NT2/D1 (cell line): Measurements from ENCODE around the gene ARHGEF10L.

ENCODE experiments used
- DNase-seq: peaks from one replicate; pipeline ENCODE4 v3.0.0-alpha.2; 2011; ENCODE audit warnings: low read depth, low spot score
- H3K27me3 ChIP-seq: 2 replicates; pipeline ENCODE4 v1.6.0; 2011; ENCODE audit warnings: mild to moderate bottlenecking; ENCODE audit not compliant: insufficient read length, insufficient read depth
- H3K36me3 ChIP-seq: 2 replicates; pipeline ENCODE4 v1.6.1; 2011; ENCODE audit warnings: mild to moderate bottlenecking, low read length, mixed read lengths; ENCODE audit not compliant: insufficient read depth, insufficient read length
- H3K4me1 ChIP-seq: 2 replicates; pipeline ENCODE4 v1.5.1; 2011; ENCODE audit not compliant: insufficient read depth, insufficient read length
- H3K4me3 ChIP-seq: 2 replicates; pipeline ENCODE4 v1.5.1; 2011; ENCODE audit warnings: low read depth; ENCODE audit not compliant: insufficient read length
- H3K9ac ChIP-seq: 2 replicates; pipeline ENCODE4 v1.6.0; 2011; ENCODE audit warnings: low read depth; ENCODE audit not compliant: insufficient read length
- H3K9me3 ChIP-seq: 2 replicates; pipeline ENCODE4 v1.5.1; 2011; ENCODE audit warnings: mild to moderate bottlenecking, low read length; ENCODE audit not compliant: insufficient read depth
- SUZ12 ChIP-seq: IDR thresholded peaks from 2 replicates; pipeline ENCODE4 v1.6.1; 2011; ENCODE audit not compliant: insufficient read length, insufficient read depth; ENCODE audit errors: extremely low read depth
- YY1 ChIP-seq: IDR thresholded peaks from 2 replicates; pipeline ENCODE4 v1.6.1; 2011; ENCODE audit not compliant: insufficient read length, insufficient read depth
- ZNF274 ChIP-seq: IDR thresholded peaks from 2 replicates; pipeline ENCODE4 v1.6.1; 2011; ENCODE audit warnings: mild to moderate bottlenecking, low read depth, low read length

ARHGEF10L gene

DNA sequence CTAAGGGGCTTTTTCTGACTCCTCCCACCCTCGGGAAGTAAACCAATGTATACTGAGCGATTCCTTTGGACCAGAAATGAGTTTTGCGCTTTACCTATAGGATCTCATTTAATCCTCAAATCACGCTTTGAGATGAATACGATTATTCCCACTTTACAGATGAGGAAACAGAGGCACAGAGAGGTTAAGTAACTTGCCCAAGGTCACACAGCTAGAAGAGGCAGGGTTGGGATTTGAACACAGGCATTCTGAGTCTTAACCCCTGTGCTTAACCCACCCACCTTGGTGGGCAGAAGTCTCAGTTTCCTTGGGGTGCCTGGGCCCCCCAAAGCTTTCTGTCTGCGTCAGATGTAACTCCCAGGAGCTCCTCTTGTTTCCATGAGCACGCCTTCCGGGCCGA is 129.8 kb downstream of the ARHGEF10L start:
- TF ChIP-seq ZNF274 (no peak), SUZ12 (no peak), YY1 (no peak)
- H3K4me1 ChIP-seq = peaks cover 34% of the 10 kb centered on the region
- H3K9ac ChIP-seq = no peak overlapping the region
- no peak for DNase-seq
- H3K27me3 ChIP-seq = no peaks in the 10 kb centered on the region
- peaks cover 7% of the 10 kb centered on the region; the same call in 1 of the 2 replicates for H3K9me3 ChIP-seq
- no peak overlapping the region for H3K4me3 ChIP-seq
- H3K36me3 ChIP-seq = peaks cover 46% of the 10 kb centered on the region

DNA sequence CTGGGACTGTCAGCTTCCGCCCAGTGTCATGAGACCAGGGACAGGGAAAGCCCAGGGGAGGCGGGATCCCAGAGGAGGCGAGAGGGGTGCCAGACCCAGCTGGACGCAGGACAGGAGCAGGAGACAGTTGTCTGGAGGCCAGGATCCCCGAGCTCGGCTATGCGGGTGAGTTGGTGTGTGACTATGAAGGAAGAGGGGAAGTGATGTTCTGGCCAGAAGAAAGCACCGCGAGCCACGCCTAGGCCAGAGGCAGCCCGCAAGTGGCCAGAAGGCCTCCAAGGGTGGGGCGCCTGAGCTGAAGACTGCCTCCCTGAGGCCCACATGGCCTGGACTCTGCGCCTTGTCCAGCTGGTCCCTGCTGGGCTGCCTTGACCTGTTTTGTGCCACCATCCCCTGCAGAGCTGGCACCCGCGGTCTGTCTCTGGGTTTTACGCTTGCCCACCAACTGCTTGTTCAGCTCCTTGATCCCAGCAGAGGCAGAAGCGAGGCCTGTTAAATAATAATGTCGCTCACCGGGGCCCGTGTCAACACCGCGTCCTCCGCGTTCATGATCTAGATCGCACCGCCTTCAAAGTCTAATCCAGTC is 130.5 kb downstream of the ARHGEF10L start:
- H3K36me3 ChIP-seq = peaks cover 39% of the 10 kb centered on the region
- H3K4me1 ChIP-seq = peaks cover 33% of the 10 kb centered on the region
- H3K9ac ChIP-seq = no peak overlapping the region
- H3K9me3 ChIP-seq = peaks cover 7% of the 10 kb centered on the region; the same call in 1 of the 2 replicates
- no peaks in the 10 kb centered on the region for H3K27me3 ChIP-seq
- no peak for DNase-seq
- TF ChIP-seq YY1 (no peak), ZNF274 (no peak), SUZ12 (no peak)
- no peak overlapping the region for H3K4me3 ChIP-seq

DNA sequence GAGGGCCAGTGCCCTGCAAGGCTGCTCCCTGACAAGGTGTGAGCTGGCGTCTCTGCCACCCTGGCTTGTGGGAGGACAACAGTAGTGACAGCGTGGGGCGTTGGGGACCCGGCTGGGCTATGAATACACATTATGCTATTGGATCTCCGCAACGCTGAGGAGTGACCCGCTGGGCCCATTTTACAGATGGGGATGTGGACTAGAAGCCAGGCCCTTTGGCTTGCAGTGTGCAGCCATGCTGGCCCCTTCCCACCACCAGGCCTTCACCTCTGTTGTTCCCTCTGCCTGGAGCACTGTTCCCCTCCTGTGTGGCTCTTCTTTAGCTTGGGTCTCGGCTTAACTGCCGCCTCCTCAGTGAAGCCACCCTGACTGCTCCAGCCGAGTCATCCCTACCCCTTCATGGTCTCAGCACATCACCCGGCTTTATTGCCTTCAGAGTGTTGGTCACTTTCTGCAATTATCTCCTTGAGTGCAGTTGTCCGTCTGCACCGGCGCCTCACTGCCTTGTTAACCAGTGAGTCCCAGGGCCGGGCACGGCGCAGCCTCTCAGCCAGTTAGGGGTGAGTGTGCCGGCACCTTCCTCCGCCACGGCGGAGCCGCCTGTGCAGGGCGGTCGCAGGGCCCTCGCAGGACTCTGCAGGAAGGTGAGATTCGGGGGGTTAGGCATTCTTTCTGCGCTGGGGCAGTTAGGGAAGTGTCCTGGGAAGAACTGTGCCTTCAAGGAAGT is 131.3 kb downstream of the ARHGEF10L start:
- Histone ChIP-seq H3K9ac (peak overlapping the region; percentile 16), H3K27me3 (no peaks in the 10 kb centered on the region), H3K36me3 (peaks cover 40% of the 10 kb centered on the region), H3K9me3 (peaks cover 7% of the 10 kb centered on the region; the same call in 1 of the 2 replicates), H3K4me1 (peaks cover 28% of the 10 kb centered on the region), H3K4me3 (no peak overlapping the region)
- no peak for TF ChIP-seq ZNF274
- no peak for TF ChIP-seq SUZ12
- TF ChIP-seq YY1 = no peak
- DNase-seq = no peak

DNA sequence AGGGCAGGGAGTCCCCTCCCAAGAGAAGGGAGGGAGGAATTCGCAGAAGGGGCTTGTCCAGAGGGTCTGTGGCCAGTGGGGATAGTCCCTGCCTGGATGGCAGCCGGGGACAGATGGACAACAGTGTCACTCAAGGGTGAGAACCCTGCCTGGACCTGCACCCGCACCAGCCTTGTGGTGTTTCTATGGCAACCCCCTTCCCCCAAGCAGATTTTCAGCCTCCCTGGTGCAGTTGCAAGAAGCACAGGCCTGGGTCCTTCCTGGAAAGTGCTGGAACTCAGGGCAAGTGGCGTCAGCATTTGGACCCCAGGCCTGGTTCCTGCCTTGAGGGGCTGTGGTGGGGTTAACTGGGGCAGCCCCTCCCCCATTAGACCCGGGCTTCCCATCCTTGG is 131.8 kb downstream of the ARHGEF10L start:
- H3K36me3 ChIP-seq = peaks cover 39% of the 10 kb centered on the region

DNA sequence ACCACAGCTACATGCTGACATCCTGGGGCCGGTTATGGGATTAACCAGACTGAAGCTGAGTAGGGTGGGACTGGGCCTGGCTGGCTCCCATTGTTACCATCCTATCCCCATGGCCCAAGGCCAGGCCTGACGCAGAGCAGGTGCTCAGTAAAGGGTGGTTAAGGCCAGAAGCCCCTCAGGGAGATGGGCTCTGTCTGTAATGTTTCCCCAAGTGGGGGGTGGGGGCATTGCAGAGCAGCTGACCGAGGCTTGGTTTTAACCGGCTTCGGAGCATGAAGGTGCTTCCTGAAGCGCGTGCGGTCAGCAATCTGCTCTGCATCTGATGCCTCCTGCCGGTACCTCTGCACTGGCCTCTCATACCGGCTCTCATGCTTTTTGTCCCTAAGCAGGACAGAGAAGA is 132.2 kb downstream of the ARHGEF10L start:
- Histone ChIP-seq H3K27me3 (no peaks in the 10 kb centered on the region), H3K36me3 (peaks cover 38% of the 10 kb centered on the region), H3K9me3 (no peaks in the 10 kb centered on the region), H3K9ac (no peak overlapping the region), H3K4me1 (peaks cover 28% of the 10 kb centered on the region), H3K4me3 (no peak overlapping the region)
- TF ChIP-seq ZNF274 (no peak), SUZ12 (no peak), YY1 (no peak)
- DNase-seq = no peak

More for the DNA sequence above, 131.8 kb downstream of the ARHGEF10L start:
- DNase-seq = no peak
- H3K9me3 ChIP-seq = peaks cover 1% of the 10 kb centered on the region; the same call in 1 of the 2 replicates
- peaks cover 26% of the 10 kb centered on the region for H3K4me1 ChIP-seq
- H3K27me3 ChIP-seq = no peaks in the 10 kb centered on the region
- H3K4me3 ChIP-seq = no peak overlapping the region
- TF ChIP-seq ZNF274 (no peak), YY1 (no peak), SUZ12 (no peak)
- peak overlapping the region; percentile 16 for H3K9ac ChIP-seq

DNA sequence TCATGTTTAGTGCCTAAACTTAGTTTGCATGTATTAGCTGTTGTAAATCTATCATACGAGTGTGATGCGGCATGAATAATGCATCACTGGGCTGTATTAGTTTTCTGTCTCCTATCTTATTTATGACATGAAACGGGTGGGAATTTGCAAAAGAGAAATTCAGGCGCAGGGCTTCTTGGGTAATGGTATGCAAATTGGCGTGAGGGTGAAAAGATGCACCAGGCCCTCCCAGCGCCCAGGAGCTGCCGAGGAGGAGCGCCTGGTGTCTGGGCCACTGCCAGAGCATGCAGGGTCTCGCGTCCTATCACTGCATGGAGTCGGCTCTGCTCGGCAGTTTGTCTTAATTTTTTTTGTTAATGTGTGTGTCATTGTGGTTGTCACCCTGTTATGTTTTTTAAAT is 132.7 kb downstream of the ARHGEF10L start:
- TF ChIP-seq ZNF274 (no peak), SUZ12 (no peak), YY1 (no peak)
- H3K27me3 ChIP-seq = no peaks in the 10 kb centered on the region
- DNase-seq = no peak
- H3K9ac ChIP-seq = no peak overlapping the region
- H3K4me1 ChIP-seq = peaks cover 26% of the 10 kb centered on the region
- no peak overlapping the region for H3K4me3 ChIP-seq
- peaks cover 38% of the 10 kb centered on the region for H3K36me3 ChIP-seq
- H3K9me3 ChIP-seq = no peaks in the 10 kb centered on the region

DNA sequence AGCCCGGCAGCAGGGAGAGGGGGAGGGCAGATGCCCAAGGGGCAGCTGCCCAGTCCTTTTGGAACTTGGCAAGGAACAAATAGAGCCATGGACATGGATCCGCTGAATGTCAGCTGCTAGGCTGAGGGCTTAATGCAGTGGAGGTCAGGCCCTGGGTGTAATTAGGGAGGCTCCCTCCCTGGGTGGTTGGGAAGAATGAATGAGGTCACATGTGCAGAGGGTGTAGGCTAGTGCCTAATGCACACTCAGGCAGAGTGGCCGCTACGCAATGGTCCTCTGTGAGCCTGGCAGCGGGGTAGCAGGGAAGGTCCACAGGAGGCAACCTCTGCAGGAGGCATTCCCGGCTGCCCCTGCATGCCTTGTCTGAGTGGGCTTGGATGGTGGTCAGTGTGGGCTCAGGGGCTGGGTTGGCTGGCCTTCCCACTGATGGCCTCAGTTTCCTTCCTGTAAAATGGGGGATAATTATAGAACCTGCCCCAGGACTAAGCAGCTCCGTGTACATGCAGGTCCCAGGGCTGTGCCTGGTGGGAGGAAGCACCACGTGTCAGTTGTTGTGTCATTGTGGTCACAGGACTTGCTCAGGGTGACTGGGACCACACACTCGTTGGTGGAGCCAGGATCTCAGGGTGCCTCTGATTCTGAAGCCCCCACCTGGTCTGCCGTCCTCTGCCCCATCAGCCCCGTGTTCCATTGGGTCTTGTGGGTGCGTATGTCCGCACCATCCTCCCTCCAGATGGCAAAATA is 134.0 kb downstream of the ARHGEF10L start:
- H3K9me3 ChIP-seq = no peaks in the 10 kb centered on the region
- H3K4me1 ChIP-seq = peaks cover 22% of the 10 kb centered on the region
- no peak for TF ChIP-seq SUZ12
- TF ChIP-seq ZNF274 = no peak
- TF ChIP-seq YY1 = no peak
- peak overlapping the region; percentile 42 for H3K9ac ChIP-seq
- DNase-seq = no peak
- H3K27me3 ChIP-seq = no peaks in the 10 kb centered on the region
- H3K4me3 ChIP-seq = no peak overlapping the region
- H3K36me3 ChIP-seq = peaks cover 30% of the 10 kb centered on the region
